ENCODE data around the gene SCGB1D4.

Gene SCGB1D4

DNA sequence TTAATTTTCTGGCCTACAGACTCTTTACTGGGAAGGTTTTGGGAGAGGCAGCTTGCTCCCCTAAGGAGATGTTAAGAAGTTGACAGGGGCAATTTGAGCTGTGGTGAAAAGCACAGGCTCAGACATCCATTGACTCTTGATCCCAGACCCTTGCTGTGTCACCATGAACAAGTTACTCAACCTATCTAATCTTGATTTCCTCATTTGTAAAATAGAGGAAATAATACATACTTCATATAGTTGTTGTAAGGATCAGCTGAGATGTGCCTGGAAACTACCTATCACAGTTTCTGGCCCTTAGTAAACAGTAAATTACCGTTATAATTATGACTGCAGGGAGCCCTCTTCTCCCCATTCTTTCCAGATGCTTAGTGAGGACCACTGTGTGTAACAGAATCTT, 16.6 kb upstream of the SCGB1D4 start:
- no peak for DNase-seq (ENCODE audit: low read depth)
- TF ChIP-seq, protein P1, sequence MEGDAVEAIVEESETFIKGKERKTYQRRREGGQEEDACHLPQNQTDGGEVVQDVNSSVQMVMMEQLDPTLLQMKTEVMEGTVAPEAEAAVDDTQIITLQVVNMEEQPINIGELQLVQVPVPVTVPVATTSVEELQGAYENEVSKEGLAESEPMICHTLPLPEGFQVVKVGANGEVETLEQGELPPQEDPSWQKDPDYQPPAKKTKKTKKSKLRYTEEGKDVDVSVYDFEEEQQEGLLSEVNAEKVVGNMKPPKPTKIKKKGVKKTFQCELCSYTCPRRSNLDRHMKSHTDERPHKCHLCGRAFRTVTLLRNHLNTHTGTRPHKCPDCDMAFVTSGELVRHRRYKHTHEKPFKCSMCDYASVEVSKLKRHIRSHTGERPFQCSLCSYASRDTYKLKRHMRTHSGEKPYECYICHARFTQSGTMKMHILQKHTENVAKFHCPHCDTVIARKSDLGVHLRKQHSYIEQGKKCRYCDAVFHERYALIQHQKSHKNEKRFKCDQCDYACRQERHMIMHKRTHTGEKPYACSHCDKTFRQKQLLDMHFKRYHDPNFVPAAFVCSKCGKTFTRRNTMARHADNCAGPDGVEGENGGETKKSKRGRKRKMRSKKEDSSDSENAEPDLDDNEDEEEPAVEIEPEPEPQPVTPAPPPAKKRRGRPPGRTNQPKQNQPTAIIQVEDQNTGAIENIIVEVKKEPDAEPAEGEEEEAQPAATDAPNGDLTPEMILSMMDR (IDR thresholded peaks at IDR 0.05; ENCODE audit: low read length, missing control alignments) = no peak
- H3K4me3 ChIP-seq (replicated peaks; ENCODE audit: low read depth, low read length) = no peak overlapping the region

DNA sequence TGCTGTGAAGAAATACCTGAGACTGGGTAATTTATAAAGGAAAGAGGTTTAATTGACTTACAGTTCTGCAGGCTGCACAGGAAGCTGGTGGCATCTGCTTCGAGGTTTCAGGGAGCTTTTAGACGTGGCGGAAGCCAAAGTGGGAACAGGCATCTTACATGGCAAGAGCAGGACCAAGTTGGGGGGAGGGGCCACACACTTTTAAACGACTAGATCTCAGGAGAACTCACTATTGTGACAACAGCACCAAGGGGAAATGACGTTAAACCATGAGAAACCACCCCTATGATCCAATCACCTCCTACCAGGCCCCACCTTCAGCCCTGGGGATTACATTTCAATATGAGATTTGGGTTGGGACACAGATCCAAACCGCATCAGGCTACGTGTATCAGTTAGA, 11.1 kb upstream of the SCGB1D4 start:
- TF ChIP-seq, protein P1 (IDR thresholded peaks at IDR 0.05; ENCODE audit: low read length, missing control alignments) = no peak
- DNase-seq (ENCODE audit: low read depth) = no peak
- no peak overlapping the region for H3K4me3 ChIP-seq (replicated peaks; ENCODE audit: low read depth, low read length)

DNA sequence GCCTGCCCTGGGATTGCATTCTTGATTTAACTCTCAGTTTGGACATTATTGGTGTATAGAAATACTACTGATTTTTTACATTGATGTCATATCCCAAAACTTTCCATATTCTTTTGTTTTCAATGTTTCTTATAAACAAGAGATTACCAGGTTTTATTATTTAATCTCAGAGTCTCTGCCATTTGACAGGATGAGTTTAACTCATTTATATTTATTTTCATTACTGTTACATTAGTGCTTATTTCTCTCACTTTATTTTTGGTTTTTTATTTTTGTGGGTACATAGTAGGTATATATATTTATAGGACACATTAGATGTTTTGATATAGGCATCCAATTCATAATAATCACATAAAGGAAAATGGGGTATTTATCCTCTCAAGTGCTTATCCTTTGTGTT, 9.1 kb upstream of the SCGB1D4 start:
- TF ChIP-seq, protein P1 (IDR thresholded peaks at IDR 0.05; ENCODE audit: low read length, missing control alignments) = no peak
- no peak for DNase-seq (ENCODE audit: low read depth)
- H3K4me3 ChIP-seq (replicated peaks; ENCODE audit: low read depth, low read length) = no peak overlapping the region

DNA sequence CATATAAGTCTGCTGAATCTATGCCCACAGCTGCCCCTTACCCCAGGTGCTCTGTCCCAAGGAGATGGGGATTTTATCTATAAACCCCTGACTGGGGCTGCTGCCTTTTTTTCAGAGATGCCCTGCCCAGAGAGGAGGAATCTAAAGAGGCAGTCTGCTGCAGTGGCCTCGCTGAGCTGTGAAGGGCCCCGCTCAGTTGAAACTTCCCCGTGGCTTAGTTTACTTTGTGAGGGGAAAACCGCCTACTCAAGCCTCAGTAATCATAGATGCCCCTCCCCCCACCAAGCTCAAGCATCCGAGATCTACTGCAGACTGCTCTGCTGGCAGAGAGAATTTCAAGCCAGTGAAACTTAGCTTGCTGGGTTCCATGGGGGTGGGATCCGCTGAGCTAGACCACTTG, 7.4 kb upstream of the SCGB1D4 start:
- no peak for DNase-seq (ENCODE audit: low read depth)
- TF ChIP-seq, protein P1 (IDR thresholded peaks at IDR 0.05; ENCODE audit: low read length, missing control alignments) = no peak
- no peak overlapping the region for H3K4me3 ChIP-seq (replicated peaks; ENCODE audit: low read depth, low read length)

DNA sequence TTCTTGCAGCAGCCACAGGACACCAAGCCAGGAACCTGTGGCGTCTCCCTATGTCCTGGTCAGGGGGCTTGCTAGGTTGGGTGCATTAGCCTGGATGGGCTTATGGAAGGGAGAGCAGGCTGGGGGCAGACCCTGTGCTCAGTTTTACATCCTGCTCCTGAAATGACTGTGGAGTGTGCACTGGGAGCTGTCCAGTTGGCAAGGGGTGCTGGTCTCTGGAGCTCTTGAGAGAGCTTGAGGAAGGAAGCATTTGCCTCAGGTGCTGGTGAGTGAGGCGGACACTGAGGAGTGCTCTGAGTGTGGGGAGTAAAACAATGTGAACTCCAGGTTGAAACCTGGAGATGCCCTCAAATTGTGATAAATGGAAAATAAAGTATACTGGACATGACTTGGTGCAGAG, 3.4 kb downstream of the SCGB1D4 start:
- no peak overlapping the region for H3K4me3 ChIP-seq (replicated peaks; ENCODE audit: low read depth, low read length)
- DNase-seq (ENCODE audit: low read depth) = peak; percentile 55
- TF ChIP-seq, protein P1 (IDR thresholded peaks at IDR 0.05; ENCODE audit: low read length, missing control alignments) = no peak

DNA sequence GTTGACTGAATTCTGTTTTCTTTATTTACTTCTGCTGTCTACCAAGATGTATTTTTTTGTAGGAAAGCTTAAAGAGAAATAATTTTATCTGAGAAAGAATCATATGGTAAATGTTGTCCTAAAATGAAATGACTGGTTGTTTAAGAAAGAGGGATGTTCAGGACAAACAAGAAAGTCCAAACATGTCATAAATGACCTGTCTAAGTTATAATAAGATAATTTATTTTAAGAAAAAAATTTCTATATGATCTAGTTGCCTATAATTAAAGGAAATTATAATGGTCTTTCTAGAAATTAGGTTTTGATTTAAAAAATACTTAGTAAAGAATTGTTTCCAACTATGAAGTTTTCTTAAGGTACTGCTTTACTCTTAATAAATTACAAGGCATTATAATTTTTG, 18.4 kb downstream of the SCGB1D4 start:
- TF ChIP-seq, protein P1 (IDR thresholded peaks at IDR 0.05; ENCODE audit: low read length, missing control alignments) = no peak
- no peak for DNase-seq (ENCODE audit: low read depth)
- H3K4me3 ChIP-seq (replicated peaks; ENCODE audit: low read depth, low read length) = no peak overlapping the region

DNA sequence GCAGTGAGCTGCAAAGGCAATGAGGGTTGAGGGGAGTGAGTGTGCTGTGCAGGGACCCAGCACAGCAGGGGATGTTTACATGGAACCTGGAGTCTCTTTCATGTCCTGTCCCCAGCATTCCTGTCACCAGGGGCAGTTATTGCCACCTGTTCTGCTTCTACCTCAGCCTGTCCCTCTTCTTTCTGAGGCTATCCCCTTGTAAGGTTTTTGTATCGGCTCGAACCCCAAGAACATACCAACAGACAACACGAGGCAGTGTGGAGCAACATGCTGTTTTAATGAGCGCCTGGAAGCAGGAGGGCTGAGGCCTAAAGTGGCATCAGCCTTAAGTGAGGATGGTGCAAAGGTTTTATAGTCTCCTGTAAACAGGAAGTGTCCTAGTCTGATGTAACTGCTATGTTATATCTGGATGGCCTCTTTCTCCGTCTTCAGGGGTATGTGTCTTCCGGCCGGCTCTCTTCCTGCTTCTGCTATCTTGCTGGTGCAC, 25.0 kb downstream of the SCGB1D4 start:
- TF ChIP-seq, protein P1 (IDR thresholded peaks at IDR 0.05; ENCODE audit: low read length, missing control alignments) = no peak
- H3K4me3 ChIP-seq (replicated peaks; ENCODE audit: low read depth, low read length) = no peak overlapping the region
- DNase-seq (ENCODE audit: low read depth) = no peak
